HCT116 (cell line): ENCODE data around the gene BHLHE41. TPM values are rescaled to one million over a fixed set of nuclear protein-coding genes. Genes with fewer than 3 reads are reported as not detected.

Experiments
- ATAC-seq: fragments of 200-7000 bp; cut with Tn5 transposase; 2 replicates; pipeline ENCODE4 v1.9.1; 2020; ENCODE audit warnings: mild to moderate bottlenecking, moderate library complexity
- BruUV-seq: library from RNA; stranded (reverse); fragments of 400-500 nt; replicated peaks from 2 replicates; lab custom pipeline; 2021; lab: Mats Ljungman, UMichigan
- CTCF ChIA-PET: fragments of 300-600 bp; sonication (Branson Sonifier 250); formaldehyde crosslinking; loops from one replicate; lab custom pipeline; 2021; ENCODE audit warnings: antibody characterized with exemption; lab: Charles Lee
- POLR2A ChIA-PET: fragments of 300-600, 350-600 bp; sonication (Branson Sonifier 250); formaldehyde crosslinking; loops from one replicate; lab custom pipeline; 2021; ENCODE audit warnings: antibody characterized with exemption; lab: Charles Lee
- RAD21 ChIA-PET, 2 experiments: fragments of 300-600 bp; sonication (Branson Sonifier 250); formaldehyde crosslinking; loops; one replicate each; lab custom pipeline; 2023; ENCODE audit warnings: low total read pairs in 2 of 2; ENCODE audit not compliant: uncharacterized antibody in 2 of 2, unreplicated experiment in 2 of 2, low non-redundant PET in 1 of 2; lab: Charles Lee
- DNase-seq: peaks from one replicate; pipeline ENCODE4 v3.0.0-alpha.2; 2010; ENCODE audit warnings: low read depth, low spot score
- H2AFZ ChIP-seq: fragments of 200-600 bp; shearing (Covaris generic), sonication (generic); 2 replicates; pipeline ENCODE4 v1.6.1; 2017; ENCODE audit warnings: low read depth, mixed run types, mixed read lengths, antibody characterized with exemption, low read length; ENCODE audit not compliant: poor library complexity, severe bottlenecking
- H3K27ac ChIP-seq: 2 replicates; pipeline ENCODE4 v1.5.1; 2012; ENCODE audit warnings: low read depth, low read length
- H3K27me3 ChIP-seq: fragments of 200-600 bp; sonication (generic); 2 replicates; pipeline ENCODE4 v1.6.1; 2016; ENCODE audit warnings: mixed run types, low read length, mixed read lengths; ENCODE audit not compliant: insufficient read depth
- H3K36me3 ChIP-seq, 2 experiments: fragments of 200-500 bp in 1 of 2; fragments of 200-600 bp in 1 of 2; sonication (Bioruptor generic) in 1 of 2; sonication (generic) in 1 of 2; 2 replicates each; pipeline versions ENCODE4 v1.5.1 to v1.6.1; 2014 to 2016; ENCODE audit warnings: low read length in 2 of 2, inconsistent platforms in 1 of 2, mixed read lengths in 1 of 2, mixed run types in 1 of 2; ENCODE audit not compliant: insufficient read depth in 2 of 2, control insufficient read depth in 1 of 2
- H3K4me1 ChIP-seq, 2 experiments: fragments of 200-600 bp in 1 of 2; sonication (generic) in 1 of 2; 2 replicates each; pipeline versions ENCODE4 v1.5.1 to v1.6.1; 2012 to 2017; ENCODE audit warnings: low read length in 2 of 2, inconsistent platforms in 1 of 2, mild to moderate bottlenecking in 1 of 2, mixed read lengths in 1 of 2, mixed run types in 1 of 2, moderate library complexity in 1 of 2; ENCODE audit not compliant: insufficient read depth in 2 of 2, control insufficient read depth in 1 of 2
- H3K4me2 ChIP-seq: fragments of 200-600 bp; sonication (generic); 2 replicates; pipeline ENCODE4 v1.6.1; 2017; ENCODE audit warnings: mixed run types, low read length, mixed read lengths
- H3K4me3 ChIP-seq, 2 experiments: fragments of 200-600 bp in 1 of 2; sonication (generic) in 1 of 2; replicated peaks in 1 of 2; 2 replicates each; pipeline ENCODE4 v1.5.1; 2011 to 2016; ENCODE audit warnings: low read length in 2 of 2, control low read depth in 1 of 2, low read depth in 1 of 2, mild to moderate bottlenecking in 1 of 2, mixed read lengths in 1 of 2, mixed run types in 1 of 2
- H3K79me2 ChIP-seq: fragments of 200-600 bp; sonication (generic); 2 replicates; pipeline ENCODE4 v1.6.1; 2017; ENCODE audit warnings: mild to moderate bottlenecking, mixed run types, low read length, moderate library complexity, mixed read lengths; ENCODE audit not compliant: insufficient read depth
- H3K9ac ChIP-seq: fragments of 200-600 bp; sonication (generic); 2 replicates; pipeline ENCODE4 v1.6.1; 2016; ENCODE audit warnings: low read length, mixed read lengths
- H3K9me2 ChIP-seq: fragments of 200-600 bp; sonication (generic), shearing (Covaris generic); 2 replicates; pipeline ENCODE4 v1.6.1; 2017; ENCODE audit warnings: mixed run types, mild to moderate bottlenecking, moderate library complexity; ENCODE audit not compliant: insufficient read depth
- H3K9me3 ChIP-seq, 2 experiments: fragments of 200-500 bp in 1 of 2; fragments of 200-600 bp in 1 of 2; sonication (Bioruptor generic) in 1 of 2; sonication (generic) in 1 of 2; 2 replicates each; pipeline ENCODE4 v1.6.1; 2014 to 2017; ENCODE audit warnings: low read length in 2 of 2, mixed read lengths in 2 of 2, inconsistent platforms in 1 of 2, low read depth in 1 of 2, mild to moderate bottlenecking in 1 of 2, mixed run types in 1 of 2, moderate library complexity in 1 of 2; ENCODE audit not compliant: control insufficient read depth in 1 of 2, insufficient read depth in 1 of 2
- H4K20me1 ChIP-seq: fragments of 200-600 bp; sonication (generic), shearing (Covaris generic); 2 replicates; pipeline ENCODE4 v1.6.1; 2017; ENCODE audit warnings: mixed run types, mild to moderate bottlenecking, moderate library complexity; ENCODE audit not compliant: insufficient read depth
- CBX3 ChIP-seq: IDR thresholded peaks from 2 replicates; pipeline ENCODE4 v1.6.1; 2012; ENCODE audit warnings: low read depth
- EGR1 ChIP-seq: IDR thresholded peaks from 2 replicates; pipeline ENCODE4 v1.6.1; 2012; ENCODE audit warnings: low read depth
- EZH2 ChIP-seq: fragments of 200-600 bp; sonication (generic); IDR thresholded peaks from 2 replicates; pipeline ENCODE4 v1.6.1; 2017; ENCODE audit warnings: antibody characterized with exemption, mixed run types
- FOSL1 ChIP-seq: IDR thresholded peaks from 2 replicates; pipeline ENCODE4 v1.6.1; 2012; ENCODE audit warnings: low read depth
- POLR2A ChIP-seq: IDR thresholded peaks from 2 replicates; pipeline ENCODE4 v1.7.0; 2011; ENCODE audit warnings: borderline replicate concordance; ENCODE audit not compliant: insufficient read depth, insufficient read length; ENCODE audit errors: extremely low read depth
- SP1 ChIP-seq: IDR thresholded peaks from 2 replicates; pipeline ENCODE4 v1.6.1; 2012; ENCODE audit warnings: low read depth
- SRF ChIP-seq: IDR thresholded peaks from 2 replicates; pipeline ENCODE4 v1.6.1; 2012; ENCODE audit warnings: low read depth
- intact Hi-C: fragments of 100-400 bp; cut with micrococcal nuclease; formaldehyde crosslinking; loops from 2 replicates; pipeline ENCODE4 v1.10.0; 2022
- total RNA-seq: library from RNA; stranded (reverse); gene quantifications from one replicate; pipeline ENCODE4 v1.2.1, GENCODE V29; 2021; ENCODE audit not compliant: unreplicated experiment
- TF ChIP-seq, protein P1 (sequence below), 3 experiments: fragments of 200-600 bp in 1 of 3; sonication (generic) in 1 of 3; IDR thresholded peaks in 2 of 3; conservative IDR thresholded peaks in 1 of 3; 2 replicates each; pipeline ENCODE4 v1.5.1; 2012 to 2017; ENCODE audit warnings: low read depth in 2 of 3, low read length in 2 of 3, antibody characterized with exemption in 1 of 3, borderline replicate concordance in 1 of 3, control low read depth in 1 of 3, mild to moderate bottlenecking in 1 of 3, mixed read lengths in 1 of 3, mixed run types in 1 of 3, moderate library complexity in 1 of 3; ENCODE audit not compliant: insufficient read depth in 1 of 3
- TF ChIP-seq, protein P2 (sequence below): IDR thresholded peaks from 2 replicates; pipeline ENCODE4 v1.6.1; 2011; ENCODE audit warnings: mild to moderate bottlenecking, low read length, moderate library complexity; ENCODE audit not compliant: insufficient replicate concordance; ENCODE audit errors: extremely low read depth

BHLHE41 gene
- total RNA-seq, 1 experiment from 2014 or later = 4.7 TPM

DNA sequence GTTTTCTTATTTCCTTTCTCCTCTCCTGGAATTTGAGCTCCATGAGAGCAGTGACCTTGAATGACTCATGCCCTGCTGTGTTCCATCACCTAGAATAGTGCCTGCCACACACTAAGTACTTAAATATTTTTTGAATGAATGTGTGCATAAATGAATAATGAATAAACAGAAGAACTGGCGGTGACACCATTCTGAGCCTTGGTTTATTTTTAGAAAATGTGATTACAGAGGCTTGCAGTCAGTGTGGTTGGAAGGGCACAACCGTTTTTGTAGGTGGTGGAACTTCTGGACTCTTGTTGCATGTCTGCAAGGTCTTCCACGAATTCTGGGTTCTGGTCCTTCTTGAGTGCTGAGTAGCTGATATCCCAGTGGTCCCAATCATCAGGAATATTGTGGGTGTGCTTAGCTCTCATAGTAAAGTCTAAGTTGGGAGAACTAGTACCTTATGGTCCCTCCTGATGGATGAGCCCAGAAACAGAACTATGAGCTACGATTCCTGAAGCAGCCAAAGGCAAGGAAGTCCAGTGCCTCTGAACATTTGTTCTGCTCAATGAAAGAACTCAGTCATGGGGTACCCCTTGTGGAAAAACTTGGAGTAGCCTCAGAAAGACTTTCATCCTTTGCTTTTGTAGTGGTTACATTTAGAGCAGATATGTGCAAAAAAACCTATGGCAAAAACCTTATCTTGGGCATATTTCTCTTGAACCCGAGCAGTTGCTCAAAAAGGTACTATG, 28.8 kb upstream of the BHLHE41 start (continued):
- TF ChIP-seq, protein P1, sequence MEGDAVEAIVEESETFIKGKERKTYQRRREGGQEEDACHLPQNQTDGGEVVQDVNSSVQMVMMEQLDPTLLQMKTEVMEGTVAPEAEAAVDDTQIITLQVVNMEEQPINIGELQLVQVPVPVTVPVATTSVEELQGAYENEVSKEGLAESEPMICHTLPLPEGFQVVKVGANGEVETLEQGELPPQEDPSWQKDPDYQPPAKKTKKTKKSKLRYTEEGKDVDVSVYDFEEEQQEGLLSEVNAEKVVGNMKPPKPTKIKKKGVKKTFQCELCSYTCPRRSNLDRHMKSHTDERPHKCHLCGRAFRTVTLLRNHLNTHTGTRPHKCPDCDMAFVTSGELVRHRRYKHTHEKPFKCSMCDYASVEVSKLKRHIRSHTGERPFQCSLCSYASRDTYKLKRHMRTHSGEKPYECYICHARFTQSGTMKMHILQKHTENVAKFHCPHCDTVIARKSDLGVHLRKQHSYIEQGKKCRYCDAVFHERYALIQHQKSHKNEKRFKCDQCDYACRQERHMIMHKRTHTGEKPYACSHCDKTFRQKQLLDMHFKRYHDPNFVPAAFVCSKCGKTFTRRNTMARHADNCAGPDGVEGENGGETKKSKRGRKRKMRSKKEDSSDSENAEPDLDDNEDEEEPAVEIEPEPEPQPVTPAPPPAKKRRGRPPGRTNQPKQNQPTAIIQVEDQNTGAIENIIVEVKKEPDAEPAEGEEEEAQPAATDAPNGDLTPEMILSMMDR (IDR thresholded peaks at IDR 0.05 in 2 of 3, conservative IDR thresholded peaks at IDR 0.05 in 1 of 3; ENCODE audit: borderline replicate concordance in 1 of 3, insufficient read depth in 1 of 3, low read depth in 2 of 3, low read length in 2 of 3) = peak in 2 of 3 experiments; percentile 10 to 23; a peak in 1 of 6 replicates
- TF ChIP-seq, all 23 proteins: peak for 13

DNA sequence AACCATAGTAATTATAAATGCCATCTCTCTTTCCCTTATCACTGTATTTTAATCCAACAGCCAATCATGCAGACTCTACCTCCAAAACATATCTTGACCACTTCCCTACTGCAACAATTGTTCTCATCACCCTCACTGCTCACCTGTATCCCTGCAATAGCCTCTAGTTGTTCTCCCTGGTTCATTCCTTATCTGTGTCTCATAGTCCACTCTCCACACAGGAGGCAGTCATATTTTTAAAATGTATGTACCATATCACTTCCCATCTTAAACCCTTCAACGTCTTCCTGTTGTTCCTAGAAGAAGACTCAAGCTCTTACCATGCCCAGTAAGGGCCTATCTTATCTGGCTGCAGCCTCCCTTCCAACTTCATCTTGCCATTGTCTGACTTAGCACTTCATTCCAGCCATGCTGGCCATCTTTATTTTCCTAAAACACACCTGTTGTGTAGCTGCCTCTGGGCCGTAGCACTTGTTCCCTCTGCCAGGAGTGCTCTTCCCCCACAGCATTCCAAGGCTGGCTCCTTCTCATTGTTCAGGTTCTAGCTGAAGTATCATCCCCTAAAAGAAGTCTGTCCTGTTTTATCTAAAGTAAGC, 27.8 kb upstream of the BHLHE41 start:
- no peaks in the 10 kb centered on the region for H3K79me2 ChIP-seq
- H3K9me3 ChIP-seq = no peaks in the 10 kb centered on the region
- intact Hi-C loops = no loop called here
- ChIA-PET POLR2A (no interaction called here), CTCF (no interaction called here), RAD21 (no interaction called here)
- TF ChIP-seq EZH2 (no peak), FOSL1 (no peak), SP1 (no peak), CBX3 (no peak), EGR1 (no peak), POLR2A (no peak), SRF (no peak)
- TF ChIP-seq, protein P2, sequence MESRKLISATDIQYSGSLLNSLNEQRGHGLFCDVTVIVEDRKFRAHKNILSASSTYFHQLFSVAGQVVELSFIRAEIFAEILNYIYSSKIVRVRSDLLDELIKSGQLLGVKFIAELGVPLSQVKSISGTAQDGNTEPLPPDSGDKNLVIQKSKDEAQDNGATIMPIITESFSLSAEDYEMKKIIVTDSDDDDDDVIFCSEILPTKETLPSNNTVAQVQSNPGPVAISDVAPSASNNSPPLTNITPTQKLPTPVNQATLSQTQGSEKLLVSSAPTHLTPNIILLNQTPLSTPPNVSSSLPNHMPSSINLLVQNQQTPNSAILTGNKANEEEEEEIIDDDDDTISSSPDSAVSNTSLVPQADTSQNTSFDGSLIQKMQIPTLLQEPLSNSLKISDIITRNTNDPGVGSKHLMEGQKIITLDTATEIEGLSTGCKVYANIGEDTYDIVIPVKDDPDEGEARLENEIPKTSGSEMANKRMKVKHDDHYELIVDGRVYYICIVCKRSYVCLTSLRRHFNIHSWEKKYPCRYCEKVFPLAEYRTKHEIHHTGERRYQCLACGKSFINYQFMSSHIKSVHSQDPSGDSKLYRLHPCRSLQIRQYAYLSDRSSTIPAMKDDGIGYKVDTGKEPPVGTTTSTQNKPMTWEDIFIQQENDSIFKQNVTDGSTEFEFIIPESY = no peak
- 0 out of 4 replicates have a peak overlapping the region, but pooled peaks of 1 of the 2 experiments have one; percentile 41 for H3K4me3 ChIP-seq
- ATAC-seq (no peak; the same call in 1 of the 2 replicates), DNase-seq (no peak)
- H2AFZ ChIP-seq = peak overlapping the region; percentile 87
- H3K4me2 ChIP-seq = peak overlapping the region; percentile 76
- H3K4me1 ChIP-seq = peaks cover 15 to 26% of the 10 kb centered on the region in 2 experiments
- H3K36me3 ChIP-seq = no peaks in the 10 kb centered on the region
- H3K27me3 ChIP-seq = no peaks in the 10 kb centered on the region
- peak overlapping the region; percentile 55; the same call in 1 of the 2 replicates for H3K27ac ChIP-seq
- no peaks in the 10 kb centered on the region for H4K20me1 ChIP-seq
- no peaks in the 10 kb centered on the region for H3K9me2 ChIP-seq
- BruUV-seq = no TSS peak
- no peak overlapping the region for H3K9ac ChIP-seq
